ENCODE results near the gene S100Z. TPM values are rescaled to one million over a fixed set of nuclear protein-coding genes. Genes with fewer than 3 reads are reported as not detected.

Gene S100Z
- total RNA-seq, 4 donors from 2014 or later = 3.0 TPM; not detected in 3

DNA sequence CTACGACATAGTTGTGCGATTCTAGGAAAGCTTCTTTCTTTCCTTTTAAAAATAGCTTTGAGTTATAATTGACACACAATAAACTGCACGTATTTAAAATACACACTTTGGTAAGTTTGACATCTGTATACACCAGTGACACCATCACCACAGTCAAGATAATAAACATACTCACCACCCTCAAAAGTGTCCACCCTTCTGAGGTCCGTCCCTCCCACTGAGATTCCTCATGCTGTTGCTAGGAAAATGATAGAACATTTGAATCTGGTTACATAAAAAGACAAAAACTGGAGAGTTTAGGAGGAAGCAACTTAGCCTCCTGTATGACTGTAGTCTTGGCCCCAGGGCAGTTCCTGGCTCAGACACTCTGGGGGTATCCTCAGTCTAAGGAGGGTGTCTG, 17.2 kb downstream of the S100Z start:
- Histone ChIP-seq H3K4me3 (no peak overlapping the region), H3K9me3 (no peaks in the 10 kb centered on the region), H3K36me3 (no peaks in the 10 kb centered on the region), H3K27me3 (no peaks in the 10 kb centered on the region), H3K4me1 (no peaks in the 10 kb centered on the region), H3K27ac (no peak overlapping the region)
- no peak for TF ChIP-seq EP300 (IDR thresholded peaks at IDR 0.05)
- TF ChIP-seq POLR2A (IDR thresholded peaks at IDR 0.05) = no peak
- TF ChIP-seq CTCF (IDR thresholded peaks at IDR 0.05) = no peak
- DNase-seq (ENCODE audit: low spot score in 2 of 2) = no peak
- 69 to 73% methylated on average over 4 of the region's 4 CpGs for WGBS, 2 donors

DNA sequence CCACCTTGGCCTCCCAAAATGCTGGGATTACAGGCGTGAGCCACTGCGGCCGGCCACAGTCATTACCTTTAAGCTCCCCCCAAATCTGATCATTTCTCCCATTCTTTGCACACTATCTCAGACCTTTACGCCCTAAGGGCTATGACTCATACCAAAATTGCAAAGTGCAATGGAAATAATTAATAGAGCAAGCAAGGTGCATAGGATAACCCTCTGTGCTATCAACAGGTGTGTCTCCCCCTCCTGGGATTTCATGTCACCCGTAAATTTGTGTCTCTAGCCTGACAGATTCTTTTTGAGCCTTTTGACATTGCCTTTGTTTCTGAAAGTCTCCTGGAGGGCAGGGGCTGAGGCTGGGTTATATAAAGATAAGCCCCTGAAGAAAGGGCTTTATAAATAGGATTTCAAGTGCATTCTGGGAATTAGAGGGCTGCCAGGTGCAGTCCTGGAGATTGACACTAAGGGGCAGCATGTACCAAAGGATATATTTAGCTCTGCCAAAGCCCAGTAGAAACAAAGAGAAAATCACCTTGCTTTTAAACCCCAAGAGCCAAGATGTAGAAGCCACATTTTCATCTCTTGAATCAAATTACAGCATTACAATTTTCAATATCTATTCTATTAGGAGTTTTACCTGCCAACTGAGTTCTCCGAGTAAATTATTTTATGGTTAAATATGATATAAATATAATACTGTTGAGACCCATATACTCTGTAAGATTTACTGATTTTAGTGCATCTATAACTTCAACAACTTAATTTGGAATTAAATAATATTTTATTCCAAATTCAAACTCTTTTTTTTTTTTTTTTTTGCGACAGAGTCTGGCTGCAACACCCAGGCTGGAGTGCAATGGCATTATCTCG, 18.2 kb downstream of the S100Z start:
- no peaks in the 10 kb centered on the region for H3K4me1 ChIP-seq
- H3K9me3 ChIP-seq = no peaks in the 10 kb centered on the region
- TF ChIP-seq CTCF (IDR thresholded peaks at IDR 0.05) (peak; percentile 50 to 67 (median 64)), POLR2A (IDR thresholded peaks at IDR 0.05) (no peak), EP300 (IDR thresholded peaks at IDR 0.05) (no peak)
- no peaks in the 10 kb centered on the region for H3K27me3 ChIP-seq
- H3K4me3 ChIP-seq = no peak overlapping the region
- H3K27ac ChIP-seq = no peak overlapping the region
- 67 to 75% methylated on average over 8 of the region's 8 CpGs for WGBS, 2 donors
- H3K36me3 ChIP-seq = no peaks in the 10 kb centered on the region
- peak; percentile 24 to 67 for DNase-seq (ENCODE audit: low spot score in 2 of 2)

DNA sequence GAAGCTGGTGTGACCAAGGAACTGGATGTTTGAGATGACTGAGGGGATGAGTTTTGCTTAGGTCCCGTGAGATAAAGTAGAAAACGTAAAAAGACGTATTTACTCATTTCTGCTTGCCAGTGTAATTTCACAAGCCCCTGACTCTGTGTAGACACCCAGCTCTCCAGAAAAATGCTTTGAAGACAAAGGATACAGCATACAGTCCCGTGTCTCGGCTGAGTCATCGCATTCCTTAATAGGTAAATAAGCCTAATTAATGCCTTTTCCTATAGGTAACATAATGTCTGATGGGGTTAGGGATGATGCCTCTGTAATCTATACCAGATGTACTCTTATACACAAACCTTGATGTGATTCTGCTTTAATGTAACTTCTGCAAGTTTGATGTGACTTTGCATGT, 20.2 kb downstream of the S100Z start:
- 59 to 70% methylated on average over 6 of the region's 6 CpGs for WGBS, 2 donors
- Histone ChIP-seq H3K4me1 (no peaks in the 10 kb centered on the region), H3K4me3 (no peak overlapping the region), H3K36me3 (no peaks in the 10 kb centered on the region), H3K27me3 (no peaks in the 10 kb centered on the region), H3K27ac (no peak overlapping the region), H3K9me3 (no peaks in the 10 kb centered on the region)
- TF ChIP-seq EP300 (IDR thresholded peaks at IDR 0.05) = no peak
- no peak for DNase-seq (ENCODE audit: low spot score in 2 of 2)

DNA sequence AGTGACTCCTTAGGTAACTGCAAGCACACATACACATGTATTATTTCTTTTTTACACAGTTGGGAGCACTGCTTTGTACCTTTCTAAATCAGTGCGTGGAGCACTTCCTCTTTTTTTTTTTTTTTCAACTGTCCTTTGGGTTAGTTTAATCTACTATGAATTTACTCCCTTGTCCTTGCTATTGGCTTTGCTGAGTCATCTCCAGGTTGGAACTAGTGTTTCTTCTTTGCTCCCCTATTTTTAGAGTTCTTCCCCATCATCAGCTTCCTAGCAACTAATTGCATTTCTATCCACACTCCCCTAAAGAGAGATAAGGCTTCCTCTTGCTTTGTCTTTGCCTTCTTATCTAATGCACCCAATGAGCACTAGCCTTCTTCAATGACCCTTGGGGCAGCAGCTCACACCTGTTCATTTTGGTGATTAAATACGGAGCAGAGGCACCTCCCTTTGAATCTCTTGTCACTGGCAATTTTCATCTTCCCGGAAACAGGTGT, 24.3 kb downstream of the S100Z start:
- H3K27ac ChIP-seq = no peak overlapping the region
- H3K27me3 ChIP-seq = no peaks in the 10 kb centered on the region
- 56 to 68% methylated on average over 3 of the region's 3 CpGs for WGBS, 2 donors
- no peaks in the 10 kb centered on the region for H3K9me3 ChIP-seq
- H3K4me3 ChIP-seq = no peak overlapping the region
- no peaks in the 10 kb centered on the region for H3K36me3 ChIP-seq
- no peak for DNase-seq (ENCODE audit: low spot score in 2 of 2)
- TF ChIP-seq CTCF (IDR thresholded peaks at IDR 0.05) (no peak), POLR2A (IDR thresholded peaks at IDR 0.05) (no peak), EP300 (IDR thresholded peaks at IDR 0.05) (no peak)
- H3K4me1 ChIP-seq = no peaks in the 10 kb centered on the region

GRCh38 chr5:76888733-76889300, 39.0 kb downstream of the S100Z start:
- no peak for TF ChIP-seq EP300 (IDR thresholded peaks at IDR 0.05)
- TF ChIP-seq CTCF (IDR thresholded peaks at IDR 0.05) = no peak
- TF ChIP-seq POLR2A (IDR thresholded peaks at IDR 0.05) = no peak
- Histone ChIP-seq H3K27ac (no peak overlapping the region), H3K36me3 (no peaks in the 10 kb centered on the region), H3K27me3 (no peaks in the 10 kb centered on the region), H3K4me1 (no peaks in the 10 kb centered on the region), H3K4me3 (no peak overlapping the region), H3K9me3 (no peaks in the 10 kb centered on the region)
- DNase-seq (ENCODE audit: low spot score in 2 of 2) = no peak
- 73 to 78% methylated on average over 10 of the region's 10 CpGs for WGBS, 2 donors
